ENCODE results near the gene OR4S2.

Gene OR4S2

GRCh38 chr11:55648027-55648426, at the start of gene OR4S2:
Gene OR4S2, plus strand, starts transcription at chr11:55648327. Its CDS starts 2,577 bp downstream, at chr11:55650904.
- no peak for DNase-seq (ENCODE audit: low read depth in 1 of 2, low spot score in 1 of 2)
- no peak for TF ChIP-seq JUND (IDR thresholded peaks at IDR 0.05; ENCODE audit: low read depth)
- in situ Hi-C loops (cut with HindIII; ENCODE audit: low pct_unique_long_range_greater_than_20kb, low sequenced_read_pairs), result no loop called here

GRCh38 chr11:55607545-55607944, 40.6 kb upstream of the OR4S2 start, which contains the start of gene OR4C11:
Gene OR4C11, minus strand, starts transcription at chr11:55607645. Its CDS starts 3,272 bp downstream, at chr11:55604373.
- DNase-seq (ENCODE audit: low read depth in 1 of 2, low spot score in 1 of 2), result no peak
- TF ChIP-seq JUND (IDR thresholded peaks at IDR 0.05; ENCODE audit: low read depth), result no peak
- in situ Hi-C loops (cut with HindIII; ENCODE audit: low pct_unique_long_range_greater_than_20kb, low sequenced_read_pairs), result no loop called here

GRCh38 chr11:55624531-55624930, 23.6 kb upstream of the OR4S2 start:
- TF ChIP-seq JUND (IDR thresholded peaks at IDR 0.05; ENCODE audit: low read depth), result no peak
- no peak for DNase-seq (ENCODE audit: low read depth in 1 of 2, low spot score in 1 of 2)
- in situ Hi-C loops (cut with HindIII; ENCODE audit: low pct_unique_long_range_greater_than_20kb, low sequenced_read_pairs), result no loop called here

- DNase-seq (ENCODE audit: low read depth in 1 of 2, low spot score in 1 of 2), result no peak
- in situ Hi-C loops (cut with HindIII; ENCODE audit: low pct_unique_long_range_greater_than_20kb, low sequenced_read_pairs), result no loop called here
- TF ChIP-seq JUND (IDR thresholded peaks at IDR 0.05; ENCODE audit: low read depth), result no peak
These were observed 13.3 kb upstream of the OR4S2 start, which contains the start of gene OR4P4 for GRCh38 chr11:55634813-55635212. Gene OR4P4, plus strand, starts transcription at chr11:55635113.

GRCh38 chr11:55652560-55652959, 4.4 kb downstream of the OR4S2 start:
- in situ Hi-C loops (cut with HindIII; ENCODE audit: low pct_unique_long_range_greater_than_20kb, low sequenced_read_pairs), result no loop called here
- no peak for TF ChIP-seq JUND (IDR thresholded peaks at IDR 0.05; ENCODE audit: low read depth)
- no peak for DNase-seq (ENCODE audit: low read depth in 1 of 2, low spot score in 1 of 2)

- DNase-seq (ENCODE audit: low read depth in 1 of 2, low spot score in 1 of 2), result no peak
- no peak for TF ChIP-seq JUND (IDR thresholded peaks at IDR 0.05; ENCODE audit: low read depth)
- in situ Hi-C loops (cut with HindIII; ENCODE audit: low pct_unique_long_range_greater_than_20kb, low sequenced_read_pairs), result no loop called here
These were observed 7.0 kb downstream of the OR4S2 start for GRCh38 chr11:55655096-55655495.

GRCh38 chr11:55658031-55658573, 10.0 kb downstream of the OR4S2 start:
- DNase-seq (ENCODE audit: low read depth in 1 of 2, low spot score in 1 of 2), result no peak
- TF ChIP-seq JUND (IDR thresholded peaks at IDR 0.05; ENCODE audit: low read depth), result no peak
- in situ Hi-C loops (cut with HindIII; ENCODE audit: low pct_unique_long_range_greater_than_20kb, low sequenced_read_pairs), result no loop called here

- in situ Hi-C loops (cut with HindIII; ENCODE audit: low pct_unique_long_range_greater_than_20kb, low sequenced_read_pairs), result no loop called here
- no peak for TF ChIP-seq JUND (IDR thresholded peaks at IDR 0.05; ENCODE audit: low read depth)
- DNase-seq (ENCODE audit: low read depth in 1 of 2, low spot score in 1 of 2), result no peak
These were observed 10.5 kb downstream of the OR4S2 start for GRCh38 chr11:55658608-55659007.

- in situ Hi-C loops (cut with HindIII; ENCODE audit: low pct_unique_long_range_greater_than_20kb, low sequenced_read_pairs), result no loop called here
- TF ChIP-seq JUND (IDR thresholded peaks at IDR 0.05; ENCODE audit: low read depth), result no peak
- DNase-seq (ENCODE audit: low read depth in 1 of 2, low spot score in 1 of 2), result no peak
These were observed 13.8 kb downstream of the OR4S2 start, which contains the start of gene OR4C6 for GRCh38 chr11:55661901-55662300. Gene OR4C6, plus strand, starts transcription at chr11:55662201. Its CDS starts 2,966 bp downstream, at chr11:55665167.

GRCh38 chr11:55669376-55669775, 21.2 kb downstream of the OR4S2 start:
- no peak for DNase-seq (ENCODE audit: low read depth in 1 of 2, low spot score in 1 of 2)
- TF ChIP-seq JUND (IDR thresholded peaks at IDR 0.05; ENCODE audit: low read depth), result no peak
- in situ Hi-C loops (cut with HindIII; ENCODE audit: low pct_unique_long_range_greater_than_20kb, low sequenced_read_pairs), result no loop called here

GRCh38 chr11:55673860-55674259, 25.7 kb downstream of the OR4S2 start:
- no peak for TF ChIP-seq JUND (IDR thresholded peaks at IDR 0.05; ENCODE audit: low read depth)
- in situ Hi-C loops (cut with HindIII; ENCODE audit: low pct_unique_long_range_greater_than_20kb, low sequenced_read_pairs), result no loop called here
- DNase-seq (ENCODE audit: low read depth in 1 of 2, low spot score in 1 of 2), result no peak

GRCh38 chr11:55697817-55698216, 49.7 kb downstream of the OR4S2 start:
- in situ Hi-C loops (cut with HindIII; ENCODE audit: low pct_unique_long_range_greater_than_20kb, low sequenced_read_pairs), result no loop called here
- TF ChIP-seq JUND (IDR thresholded peaks at IDR 0.05; ENCODE audit: low read depth), result no peak
- no peak for DNase-seq (ENCODE audit: low read depth in 1 of 2, low spot score in 1 of 2)

GRCh38 chr11:55701429-55701828, 53.3 kb downstream of the OR4S2 start:
- no peak for TF ChIP-seq JUND (IDR thresholded peaks at IDR 0.05; ENCODE audit: low read depth)
- in situ Hi-C loops (cut with HindIII; ENCODE audit: low pct_unique_long_range_greater_than_20kb, low sequenced_read_pairs), result no loop called here
- no peak for DNase-seq (ENCODE audit: low read depth in 1 of 2, low spot score in 1 of 2)
